ENCODE data around the gene MRPS31.

GRCh38 chr13:40769970-40770369 is 1.0 kb downstream of the MRPS31 start:
- TF ChIP-seq EZH2 (IDR thresholded peaks at IDR 0.05; ENCODE audit: low read length) (no peak), CTCF (optimal IDR thresholded peaks at IDR 0.05 in 1 of 3, IDR thresholded peaks at IDR 0.05 in 1 of 3, conservative IDR thresholded peaks at IDR 0.05 in 1 of 3; ENCODE audit: extremely low read depth in 1 of 3, insufficient read depth in 2 of 3, low read length in 3 of 3) (no peak)

All from keratinocyte (primary cell).